Measurements from ENCODE around the gene PRKCE. TPM values are rescaled to one million over a fixed set of nuclear protein-coding genes. Genes with fewer than 3 reads are reported as not detected.

Gene PRKCE
- total and polyA plus RNA-seq, 11 donors: 4.1 to 22.3 (median 16.2) TPM

DNA sequence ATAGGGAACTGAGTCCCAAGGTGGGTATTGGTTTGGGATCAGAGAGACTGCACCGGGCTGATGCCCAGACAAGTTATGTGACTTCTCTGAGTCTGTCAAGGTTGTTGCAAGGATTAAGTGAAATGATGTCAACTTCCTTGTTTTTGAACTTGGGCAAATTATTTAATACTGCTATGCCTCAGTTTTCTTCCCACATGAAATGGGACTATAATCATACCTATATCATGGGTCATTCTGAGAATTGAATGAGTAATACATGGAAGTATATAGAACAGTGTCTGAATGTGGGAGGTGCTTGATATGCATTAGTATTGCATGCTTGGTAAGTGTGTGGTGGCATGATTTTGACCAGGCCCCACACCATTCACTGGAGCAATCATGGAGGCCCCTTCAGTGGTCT is 99.0 kb downstream of the PRKCE start:
- Histone ChIP-seq H3K9me3 (peaks cover 0 to 8% (median 2%) of the 10 kb centered on the region in 12 donors), H3K4me1 (peaks cover 0 to 26% (median 0%) of the 10 kb centered on the region in 12 donors), H3K27ac (no peak overlapping the region), H3K27me3 (no peaks in the 10 kb centered on the region), H3K4me3 (no peak overlapping the region), H3K36me3 (no peaks in the 10 kb centered on the region)
- ATAC-seq (no peak), DNase-seq (no peak)
- WGBS, 4 donors: 93 to 97% (median 95%) methylated on average over 1 of the region's 1 CpG
- TF ChIP-seq POLR2A (IDR thresholded peaks at IDR 0.05): no peak
- TF ChIP-seq, protein P1, sequence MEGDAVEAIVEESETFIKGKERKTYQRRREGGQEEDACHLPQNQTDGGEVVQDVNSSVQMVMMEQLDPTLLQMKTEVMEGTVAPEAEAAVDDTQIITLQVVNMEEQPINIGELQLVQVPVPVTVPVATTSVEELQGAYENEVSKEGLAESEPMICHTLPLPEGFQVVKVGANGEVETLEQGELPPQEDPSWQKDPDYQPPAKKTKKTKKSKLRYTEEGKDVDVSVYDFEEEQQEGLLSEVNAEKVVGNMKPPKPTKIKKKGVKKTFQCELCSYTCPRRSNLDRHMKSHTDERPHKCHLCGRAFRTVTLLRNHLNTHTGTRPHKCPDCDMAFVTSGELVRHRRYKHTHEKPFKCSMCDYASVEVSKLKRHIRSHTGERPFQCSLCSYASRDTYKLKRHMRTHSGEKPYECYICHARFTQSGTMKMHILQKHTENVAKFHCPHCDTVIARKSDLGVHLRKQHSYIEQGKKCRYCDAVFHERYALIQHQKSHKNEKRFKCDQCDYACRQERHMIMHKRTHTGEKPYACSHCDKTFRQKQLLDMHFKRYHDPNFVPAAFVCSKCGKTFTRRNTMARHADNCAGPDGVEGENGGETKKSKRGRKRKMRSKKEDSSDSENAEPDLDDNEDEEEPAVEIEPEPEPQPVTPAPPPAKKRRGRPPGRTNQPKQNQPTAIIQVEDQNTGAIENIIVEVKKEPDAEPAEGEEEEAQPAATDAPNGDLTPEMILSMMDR (IDR thresholded peaks at IDR 0.05): no peak
- intact Hi-C loops (cut with DNase I): no loop called here

DNA sequence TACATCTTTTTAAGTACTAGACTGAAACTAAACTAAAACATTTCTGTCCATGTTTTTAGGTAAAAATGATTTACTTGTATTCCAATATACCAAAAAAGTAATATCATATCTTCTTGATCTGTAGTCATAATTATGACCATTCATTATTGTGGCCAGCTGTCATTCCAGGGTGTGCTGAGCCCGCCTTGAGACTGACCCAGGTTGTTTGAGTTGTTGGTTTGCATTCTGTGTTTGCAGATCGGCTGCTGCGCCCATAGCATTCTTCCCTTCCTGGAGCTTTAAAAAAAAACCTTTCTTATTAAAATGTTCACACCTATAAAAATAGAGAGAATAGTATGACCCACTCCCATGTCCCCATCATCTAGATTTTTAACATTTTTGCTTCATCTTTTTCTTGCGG is 101.9 kb downstream of the PRKCE start:
- ATAC-seq (no peak), DNase-seq (no peak)
- peaks cover 0 to 26% (median 1%) of the 10 kb centered on the region in 12 donors for H3K4me1 ChIP-seq
- no peak overlapping the region for H3K4me3 ChIP-seq
- intact Hi-C loops (cut with DNase I): no loop called here
- no peaks in the 10 kb centered on the region for H3K27me3 ChIP-seq
- no peaks in the 10 kb centered on the region for H3K36me3 ChIP-seq
- no peak for TF ChIP-seq POLR2A (IDR thresholded peaks at IDR 0.05)
- TF ChIP-seq, protein P1 (IDR thresholded peaks at IDR 0.05): no peak
- no peaks in the 10 kb centered on the region for H3K9me3 ChIP-seq
- 95 to 98% (median 97%) methylated on average over 4 of the region's 4 CpGs for WGBS, 4 donors
- H3K27ac ChIP-seq: no peak overlapping the region

DNA sequence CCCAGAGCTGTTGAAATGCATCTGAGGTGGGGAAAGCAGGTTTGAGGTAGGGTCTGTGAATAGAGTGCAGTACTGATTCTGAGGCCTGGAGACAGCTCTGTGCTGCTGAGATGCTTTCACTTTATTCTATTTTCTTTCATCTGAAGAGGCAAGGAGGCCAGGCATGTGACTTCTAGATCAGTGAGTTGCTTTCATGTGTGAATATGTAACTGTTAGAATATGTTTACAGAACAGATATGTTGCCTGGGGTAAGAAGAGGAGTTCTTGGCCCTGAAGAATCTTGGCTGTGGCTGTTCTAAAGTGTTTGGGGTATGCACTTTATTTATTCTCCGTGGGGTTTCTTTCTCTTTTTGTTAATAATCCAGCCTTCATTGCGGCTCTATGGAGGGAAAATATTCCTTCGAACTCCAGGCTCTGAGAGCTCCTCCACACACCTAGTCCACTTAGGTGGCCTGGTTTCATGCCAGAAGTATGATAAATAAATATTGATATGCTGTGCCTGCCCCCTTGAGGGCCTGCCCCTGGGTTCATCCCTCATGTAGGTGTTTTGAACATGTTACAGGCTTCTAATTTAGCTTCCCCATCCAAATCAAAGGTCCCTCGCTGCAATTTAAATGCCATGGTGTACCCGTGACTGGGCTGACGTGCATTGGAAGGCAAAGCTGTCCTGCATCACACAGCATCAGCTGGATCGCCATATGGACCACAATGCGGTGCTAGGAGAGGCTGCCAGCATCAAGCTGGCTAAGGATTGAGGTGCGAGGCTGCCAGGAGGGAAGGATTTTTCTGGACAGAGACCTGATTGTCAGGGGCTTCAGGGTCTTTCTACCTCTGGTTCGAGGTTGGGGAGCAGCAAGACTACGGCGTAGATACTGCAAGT is 102.9 kb downstream of the PRKCE start:
- no peaks in the 10 kb centered on the region for H3K27me3 ChIP-seq
- H3K4me3 ChIP-seq: no peak overlapping the region
- intact Hi-C loops (cut with DNase I): no loop called here
- no peaks in the 10 kb centered on the region for H3K36me3 ChIP-seq
- TF ChIP-seq, protein P1 (IDR thresholded peaks at IDR 0.05): no peak
- TF ChIP-seq POLR2A (IDR thresholded peaks at IDR 0.05): no peak
- H3K4me1 ChIP-seq: peaks cover 0 to 31% (median 7%) of the 10 kb centered on the region in 12 donors
- DNase-seq (no peak), ATAC-seq (no peak)
- peak overlapping the region in 1 of 12 donors; percentile 28 for H3K27ac ChIP-seq
- no peaks in the 10 kb centered on the region for H3K9me3 ChIP-seq
- 68 to 91% (median 84%) methylated on average over 12 of the region's 12 CpGs for WGBS, 4 donors

- no peak for ATAC-seq
- DNase-seq: no peak
- TF ChIP-seq, protein P1 (IDR thresholded peaks at IDR 0.05): no peak
- TF ChIP-seq POLR2A (IDR thresholded peaks at IDR 0.05): no peak
- 92 to 94% (median 93%) methylated on average over 8 of the region's 8 CpGs for WGBS, 4 donors
- H3K27me3 ChIP-seq: no peaks in the 10 kb centered on the region
- H3K4me3 ChIP-seq: no peak overlapping the region
- no peak overlapping the region for H3K27ac ChIP-seq
- no peaks in the 10 kb centered on the region for H3K36me3 ChIP-seq
- intact Hi-C loops (cut with DNase I): no loop called here
- peaks cover 0 to 40% (median 14%) of the 10 kb centered on the region in 12 donors for H3K4me1 ChIP-seq
- H3K9me3 ChIP-seq: no peaks in the 10 kb centered on the region
Observed at GRCh38 chr2:45755585-45756335, 104.3 kb downstream of the PRKCE start.
